ENCODE results near the gene SASH1.
A peak's percentile ranks its signal among the peaks of the same experiment; 100 is the strongest.

SASH1 gene

DNA sequence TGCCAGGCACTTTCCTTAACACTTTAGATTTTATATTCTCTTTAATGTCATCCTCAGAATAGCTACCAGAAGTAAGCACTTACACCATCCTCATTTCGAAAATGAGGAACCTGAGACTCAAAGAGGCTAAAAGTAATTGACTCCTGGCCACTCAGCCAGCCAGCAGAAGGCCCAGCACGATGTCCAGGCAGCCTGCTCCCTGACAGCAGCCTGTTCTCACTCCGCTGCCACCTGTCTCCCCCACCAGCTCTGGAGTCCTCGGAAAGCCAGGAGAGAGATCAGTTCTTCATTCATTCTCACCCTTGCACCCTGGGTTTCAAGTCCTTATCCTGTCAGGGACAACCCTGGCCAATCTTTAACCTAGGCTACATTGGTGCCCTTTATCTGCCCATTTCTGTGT is 174.0 kb downstream of the SASH1 start:
- DNase-seq (ENCODE audit: low read depth in 2 of 3, low spot score in 1 of 3) = no peak

- DNase-seq (ENCODE audit: low read depth in 2 of 3, low spot score in 1 of 3) = no peak
Measured at GRCh38 chr6:148517470-148517869, 174.8 kb downstream of the SASH1 start.

GRCh38 chr6:148518511-148519156 is 176.0 kb downstream of the SASH1 start:
- DNase-seq (ENCODE audit: low read depth in 2 of 3, low spot score in 1 of 3) = no peak

DNA sequence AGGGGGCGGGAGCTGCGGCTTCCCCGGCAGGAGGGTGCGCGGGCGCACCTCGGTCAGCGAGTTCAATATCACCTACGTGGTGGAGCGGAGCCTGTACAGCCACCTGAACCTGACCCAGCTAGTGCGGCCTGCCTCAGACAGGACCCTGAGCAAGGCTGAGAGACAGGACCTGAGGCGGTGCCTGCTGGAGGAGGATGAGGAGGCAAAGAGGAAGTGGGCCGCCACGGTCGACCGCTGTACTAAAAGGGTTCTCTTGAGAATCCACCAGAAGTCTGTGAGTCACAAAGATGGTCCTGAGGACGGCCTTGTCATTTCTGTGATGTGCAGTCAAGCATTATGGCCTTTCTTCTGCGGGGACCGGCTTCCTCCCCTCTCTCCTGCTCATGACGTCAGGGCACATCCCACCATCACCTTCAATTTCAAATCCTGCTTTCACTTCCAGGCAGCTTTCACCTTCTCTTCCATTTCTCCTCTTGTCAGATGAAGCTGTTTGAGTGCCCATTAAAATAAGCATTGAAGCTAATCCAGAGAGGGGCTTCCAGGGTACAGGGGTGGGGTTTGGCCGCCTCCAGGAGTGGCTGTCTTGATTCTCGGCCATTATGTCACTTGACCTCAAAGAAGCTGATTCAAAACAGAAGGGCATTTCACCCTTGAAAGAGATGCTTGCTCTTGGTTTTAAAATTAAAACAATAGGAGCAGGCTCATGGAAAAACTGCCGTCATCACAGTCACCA is 177.6 kb downstream of the SASH1 start:
- no peak for DNase-seq (ENCODE audit: low read depth in 2 of 3, low spot score in 1 of 3)

DNA sequence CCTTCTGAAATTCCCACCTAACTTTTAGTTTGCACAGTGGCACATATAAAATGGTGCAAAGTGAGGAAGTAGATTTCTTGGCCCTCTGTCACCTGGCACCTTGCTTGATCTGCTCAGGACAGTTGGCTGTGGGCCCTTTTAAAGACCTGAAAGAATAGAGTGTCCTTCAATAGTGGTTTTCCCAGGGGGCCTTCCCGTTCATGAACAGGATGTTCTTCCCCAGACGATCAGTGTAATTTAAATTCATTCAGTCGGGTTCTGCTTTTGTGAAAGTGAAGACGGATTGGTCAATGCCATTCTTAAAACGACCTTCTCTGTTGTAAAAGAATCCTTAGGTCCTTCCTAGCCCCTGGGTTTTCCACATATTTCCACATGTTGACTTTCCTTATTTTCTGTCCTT is 178.5 kb downstream of the SASH1 start:
- no peak for DNase-seq (ENCODE audit: low read depth in 2 of 3, low spot score in 1 of 3)

- no peak for DNase-seq (ENCODE audit: low read depth in 2 of 3, low spot score in 1 of 3)
Measured at GRCh38 chr6:148521586-148521985, 178.9 kb downstream of the SASH1 start.

DNA sequence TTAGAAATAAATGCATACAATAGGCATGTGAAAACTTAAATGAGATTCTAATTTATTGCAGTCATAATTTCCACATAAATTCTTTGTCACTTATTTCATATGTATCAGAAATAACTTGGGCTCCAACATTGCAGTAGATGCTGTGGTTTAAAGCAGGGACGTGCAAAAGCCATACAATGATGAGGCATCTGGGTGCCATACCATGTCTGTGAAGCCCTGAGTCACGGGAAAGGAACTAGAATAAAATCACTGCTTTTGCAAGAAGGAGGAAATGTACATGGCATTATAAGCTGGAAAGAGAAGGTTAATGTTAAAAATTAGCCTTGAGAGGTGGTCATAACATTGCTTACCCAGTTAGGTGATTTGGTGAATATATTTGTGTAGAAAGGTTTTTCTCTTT is 180.4 kb downstream of the SASH1 start:
- DNase-seq (ENCODE audit: low read depth in 2 of 3, low spot score in 1 of 3) = no peak

DNA sequence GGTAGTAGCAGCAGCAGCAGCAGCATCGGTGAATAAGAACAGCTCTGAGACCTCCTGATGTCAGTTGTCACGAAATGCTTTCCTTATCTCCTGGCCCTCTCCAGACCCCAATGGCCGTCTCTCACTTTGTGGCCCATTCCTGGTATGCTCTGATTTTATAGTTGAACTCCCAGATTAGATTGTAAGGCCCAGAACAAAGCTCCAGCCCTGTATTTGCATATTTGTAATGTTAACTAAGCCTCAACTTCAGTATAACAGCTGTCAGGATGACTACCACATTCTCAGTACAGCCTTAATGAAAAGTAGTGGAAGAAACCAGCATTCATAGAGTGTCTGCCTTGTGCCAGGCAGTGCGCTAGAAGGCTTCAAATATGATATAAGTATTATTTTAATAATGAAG is 180.9 kb downstream of the SASH1 start:
- no peak for DNase-seq (ENCODE audit: low read depth in 2 of 3, low spot score in 1 of 3)

GRCh38 chr6:148524471-148524882 is 181.8 kb downstream of the SASH1 start:
- no peak for DNase-seq (ENCODE audit: low read depth in 2 of 3, low spot score in 1 of 3)

DNA sequence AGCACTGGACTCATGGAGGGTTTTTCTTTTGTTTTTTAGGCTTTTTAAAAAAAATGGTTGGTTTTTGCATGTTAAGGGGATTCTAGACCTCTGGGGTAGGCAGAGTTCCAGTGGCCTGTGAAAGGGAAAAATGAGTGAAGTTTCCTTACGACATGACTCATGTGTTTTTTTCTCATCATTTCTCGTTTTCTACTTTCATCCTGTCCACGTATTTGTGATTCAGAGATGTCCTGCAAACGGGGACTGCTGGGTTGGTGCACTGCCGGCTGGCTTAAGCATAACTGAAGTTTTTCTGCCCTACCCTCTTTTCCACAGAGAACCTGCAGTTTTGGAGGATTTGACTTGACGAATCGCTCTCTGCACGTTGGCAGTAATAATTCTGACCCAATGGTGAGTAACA is 182.3 kb downstream of the SASH1 start:
- peak in 2 of 3 donors; percentile 1 to 6 for DNase-seq (ENCODE audit: low read depth in 2 of 3, low spot score in 1 of 3)

GRCh38 chr6:148525453-148525852 is 182.8 kb downstream of the SASH1 start:
- no peak for DNase-seq (ENCODE audit: low read depth in 2 of 3, low spot score in 1 of 3)

DNA sequence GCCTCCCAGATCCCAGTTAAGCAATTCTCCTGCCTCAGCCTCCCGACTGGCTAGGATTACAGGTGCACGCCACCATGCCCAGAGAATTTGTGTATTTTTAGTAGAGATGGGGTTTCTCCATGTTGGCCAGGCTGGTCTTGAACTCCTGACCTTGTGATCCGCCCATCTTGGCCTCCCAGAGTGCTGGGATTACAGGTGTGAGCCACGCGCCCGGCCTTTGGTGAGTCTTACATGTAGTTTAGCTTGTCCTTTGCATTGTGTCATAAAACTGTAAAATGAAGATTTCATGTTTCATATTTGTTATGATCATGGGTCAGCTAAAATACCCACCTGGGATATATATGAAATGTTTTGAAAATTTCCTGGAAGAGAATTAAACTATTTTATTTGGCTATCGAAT is 183.5 kb downstream of the SASH1 start:
- no peak for DNase-seq (ENCODE audit: low read depth in 2 of 3, low spot score in 1 of 3)

DNA sequence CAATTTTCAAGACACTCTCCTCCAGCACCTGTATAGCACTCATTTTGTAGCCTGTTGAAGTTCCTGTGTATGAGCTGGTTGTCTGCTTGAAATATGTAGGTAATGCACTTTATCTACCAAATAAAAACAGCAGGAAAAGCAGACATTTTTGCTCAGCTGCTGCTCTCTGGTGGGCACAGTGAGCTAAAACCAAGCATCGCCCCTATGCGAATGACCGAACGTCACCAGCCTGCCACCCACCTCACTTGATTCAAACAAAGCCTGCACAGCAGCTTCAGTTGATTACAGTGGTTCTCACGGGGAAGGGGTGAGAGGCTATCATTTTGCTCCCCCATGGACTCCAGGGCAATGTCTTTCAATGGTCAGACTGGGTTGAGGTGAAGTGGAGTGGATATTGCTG is 185.7 kb downstream of the SASH1 start:
- no peak for DNase-seq (ENCODE audit: low read depth in 2 of 3, low spot score in 1 of 3)

GRCh38 chr6:148529010-148529409 is 186.4 kb downstream of the SASH1 start:
- no peak for DNase-seq (ENCODE audit: low read depth in 2 of 3, low spot score in 1 of 3)

DNA sequence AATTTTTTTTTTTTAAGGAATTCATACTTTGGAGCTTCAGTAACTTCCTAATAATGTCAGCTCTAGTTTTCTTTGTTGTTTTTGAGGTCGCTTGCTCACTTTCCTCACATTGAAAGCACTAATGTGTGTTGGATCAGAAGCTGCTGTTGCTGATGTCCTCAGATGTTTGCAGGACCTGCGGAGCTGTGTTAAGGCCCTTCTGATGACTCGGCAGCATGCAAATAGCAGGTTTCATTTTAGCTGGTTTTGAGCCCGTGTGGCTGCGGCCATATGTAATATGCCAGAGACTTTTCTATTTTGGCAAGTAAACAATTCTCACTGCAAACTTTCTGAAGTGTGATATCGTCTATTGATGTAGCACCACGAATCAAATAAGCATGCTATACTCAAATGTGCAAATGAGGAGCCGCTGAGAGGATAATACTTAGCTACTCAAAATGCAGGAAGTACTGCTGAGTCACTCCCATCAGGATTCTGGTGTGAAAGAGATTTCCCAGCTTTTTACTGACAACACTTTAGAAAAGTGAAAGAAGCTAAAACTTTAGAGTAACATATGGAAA is 187.8 kb downstream of the SASH1 start:
- no peak for DNase-seq (ENCODE audit: low read depth in 2 of 3, low spot score in 1 of 3)

- no peak for DNase-seq (ENCODE audit: low read depth in 2 of 3, low spot score in 1 of 3)
Measured at GRCh38 chr6:148530976-148531375, 188.3 kb downstream of the SASH1 start.

DNA sequence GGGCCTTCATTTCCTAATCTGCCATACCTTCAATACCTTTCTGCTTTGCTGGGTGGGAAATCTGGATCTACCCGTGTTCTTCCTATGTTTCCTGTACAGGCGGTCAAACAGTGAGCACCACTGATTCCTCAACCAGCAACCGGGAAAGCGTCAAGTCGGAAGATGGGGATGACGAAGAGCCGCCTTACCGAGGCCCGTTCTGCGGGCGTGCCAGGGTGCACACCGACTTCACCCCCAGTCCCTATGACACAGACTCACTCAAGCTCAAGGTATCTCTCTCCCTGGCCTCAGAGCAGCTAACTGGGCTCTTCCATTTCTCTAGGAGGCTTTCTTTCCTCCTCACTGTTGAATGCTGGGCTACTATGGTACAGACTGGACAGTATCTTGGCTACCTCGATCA is 190.1 kb downstream of the SASH1 start:
- no peak for DNase-seq (ENCODE audit: low read depth in 2 of 3, low spot score in 1 of 3)

DNA sequence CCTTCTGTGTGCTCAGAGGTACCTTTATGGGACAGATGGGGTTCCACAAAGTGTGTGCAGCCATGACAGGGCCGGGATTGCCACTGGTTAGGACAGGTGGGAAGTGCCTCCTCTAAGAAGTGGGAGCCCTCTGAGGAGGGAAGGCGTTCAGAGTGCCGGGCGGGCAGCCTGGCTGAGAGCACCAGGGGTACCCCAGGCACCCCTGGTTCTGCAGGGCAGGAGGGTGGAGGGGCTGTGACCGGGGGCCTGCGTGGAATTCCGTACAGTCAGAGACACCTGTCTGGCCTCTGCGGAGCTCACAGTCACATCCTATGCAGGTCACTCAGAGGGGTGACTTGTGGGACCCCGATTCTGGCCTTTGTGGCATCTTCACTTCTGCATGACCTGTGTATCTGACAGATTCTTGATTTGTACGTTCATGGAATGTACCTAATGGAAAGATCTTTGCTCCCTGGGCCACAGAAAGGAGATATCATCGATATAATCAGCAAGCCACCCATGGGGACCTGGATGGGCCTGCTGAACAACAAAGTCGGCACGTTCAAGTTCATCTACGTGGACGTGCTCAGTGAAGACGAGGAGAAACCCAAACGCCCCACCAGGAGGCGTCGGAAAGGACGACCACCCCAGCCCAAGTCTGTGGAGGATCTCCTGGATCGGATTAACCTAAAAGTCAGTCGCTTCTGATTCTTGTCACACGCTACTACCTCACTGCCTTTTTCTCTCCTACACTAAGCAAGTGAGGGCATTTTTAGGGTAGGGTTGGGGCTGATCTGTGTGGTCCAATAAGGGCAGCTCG is 190.9 kb downstream of the SASH1 start:
- DNase-seq (ENCODE audit: low read depth in 2 of 3, low spot score in 1 of 3) = no peak

- DNase-seq (ENCODE audit: low read depth in 2 of 3, low spot score in 1 of 3) = no peak
Measured at GRCh38 chr6:148534871-148535270, 192.2 kb downstream of the SASH1 start.

- no peak for DNase-seq (ENCODE audit: low read depth in 2 of 3, low spot score in 1 of 3)
Measured at GRCh38 chr6:148535381-148535780, 192.7 kb downstream of the SASH1 start.

DNA sequence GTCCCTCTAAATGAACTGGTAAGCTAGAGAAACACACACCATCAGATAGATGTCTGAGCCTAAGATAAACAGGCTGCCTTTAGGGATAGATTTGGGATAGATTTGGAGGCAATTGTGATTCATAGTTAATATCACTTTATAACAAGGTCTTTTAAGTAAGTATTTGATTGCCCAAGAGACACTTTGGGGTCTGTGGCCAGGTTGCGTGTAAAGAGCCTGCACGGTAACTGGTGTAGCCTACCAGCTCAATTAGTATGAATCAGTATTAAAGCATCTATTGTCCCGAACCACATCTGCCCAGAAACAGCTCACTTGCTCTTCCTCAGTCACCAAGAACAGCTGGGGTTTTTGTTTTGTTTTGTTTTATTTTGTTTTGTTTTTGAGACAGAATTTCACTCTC is 193.3 kb downstream of the SASH1 start:
- DNase-seq (ENCODE audit: low read depth in 2 of 3, low spot score in 1 of 3) = no peak
